Activated CD8-positive, alpha-beta T cell treated with anti-CD3 and anti-CD28 coated beads for 36 hours (primary cell): ENCODE measurements around the gene TMEM232. TPM values are rescaled to one million over a fixed set of nuclear protein-coding genes. Genes with fewer than 3 reads are reported as not detected.

ENCODE experiments used
- ATAC-seq: fragments of 200-7000 bp; cut with Tn5 transposase; one replicate; pipeline ENCODE4 v1.10.0; 2021; ENCODE audit warnings: mild to moderate bottlenecking, moderate library complexity
- CTCF ChIA-PET: fragments of 350-600 bp; sonication (Branson Sonifier 250); formaldehyde crosslinking; loops from one replicate; lab custom pipeline; 2021; ENCODE audit warnings: antibody characterized with exemption; lab: Charles Lee
- POLR2A ChIA-PET: fragments of 350-600 bp; sonication (Branson Sonifier 250); formaldehyde crosslinking; loops from one replicate; lab custom pipeline; 2021; ENCODE audit warnings: antibody characterized with exemption; lab: Charles Lee
- DNase-seq: peaks from one replicate; pipeline ENCODE4 v3.0.0-alpha.2; 2020
- H3K27ac Mint-ChIP-seq: one replicate; pipeline ENCODE4 v1.8.0; 2021; ENCODE audit warnings: mild to moderate bottlenecking, mixed read lengths
- H3K27me3 Mint-ChIP-seq: one replicate; pipeline ENCODE4 v1.8.0; 2021; ENCODE audit warnings: mixed read lengths
- H3K36me3 Mint-ChIP-seq: one replicate; pipeline ENCODE4 v1.8.0; 2021; ENCODE audit warnings: low read depth, mixed read lengths
- H3K4me1 Mint-ChIP-seq: one replicate; pipeline ENCODE4 v1.8.0; 2021; ENCODE audit warnings: low read depth, mixed read lengths
- H3K4me3 Mint-ChIP-seq: one replicate; pipeline ENCODE4 v1.8.0; 2021; ENCODE audit warnings: mild to moderate bottlenecking, moderate library complexity, mixed read lengths
- H3K9me3 Mint-ChIP-seq: one replicate; pipeline ENCODE4 v1.8.0; 2021; ENCODE audit warnings: mixed read lengths
- intact Hi-C: fragments of 100-400 bp; cut with micrococcal nuclease; formaldehyde crosslinking; loops from one replicate; pipeline ENCODE4 v1.10.0; 2022
- total RNA-seq, 2 experiments: library from RNA; stranded (reverse); gene quantifications; one replicate each; pipeline ENCODE4 v1.2.3, GENCODE V29; 2021
- TF ChIP-seq, protein P1 (sequence below): fragments of 200-600 bp; IDR thresholded peaks from one replicate; pipeline ENCODE4 v1.8.0; 2022; ENCODE audit warnings: antibody characterized with exemption, mild to moderate bottlenecking

Gene TMEM232
- total RNA-seq, 2 experiments from 2014 or later = 0.27 to 0.49 TPM

GRCh38 chr5:110458313-110458712, 268.2 kb downstream of the TMEM232 start:
- H3K4me1 Mint-ChIP-seq = no peaks in the 10 kb centered on the region
- H3K27ac Mint-ChIP-seq = no peak overlapping the region
- H3K9me3 Mint-ChIP-seq = no peaks in the 10 kb centered on the region
- no peak for DNase-seq
- intact Hi-C loops = no loop called here
- H3K4me3 Mint-ChIP-seq = no peak overlapping the region
- no peaks in the 10 kb centered on the region for H3K36me3 Mint-ChIP-seq
- POLR2A ChIA-PET = no interaction called here
- no peaks in the 10 kb centered on the region for H3K27me3 Mint-ChIP-seq
- no peak for ATAC-seq
- CTCF ChIA-PET = no interaction called here
- TF ChIP-seq, protein P1, sequence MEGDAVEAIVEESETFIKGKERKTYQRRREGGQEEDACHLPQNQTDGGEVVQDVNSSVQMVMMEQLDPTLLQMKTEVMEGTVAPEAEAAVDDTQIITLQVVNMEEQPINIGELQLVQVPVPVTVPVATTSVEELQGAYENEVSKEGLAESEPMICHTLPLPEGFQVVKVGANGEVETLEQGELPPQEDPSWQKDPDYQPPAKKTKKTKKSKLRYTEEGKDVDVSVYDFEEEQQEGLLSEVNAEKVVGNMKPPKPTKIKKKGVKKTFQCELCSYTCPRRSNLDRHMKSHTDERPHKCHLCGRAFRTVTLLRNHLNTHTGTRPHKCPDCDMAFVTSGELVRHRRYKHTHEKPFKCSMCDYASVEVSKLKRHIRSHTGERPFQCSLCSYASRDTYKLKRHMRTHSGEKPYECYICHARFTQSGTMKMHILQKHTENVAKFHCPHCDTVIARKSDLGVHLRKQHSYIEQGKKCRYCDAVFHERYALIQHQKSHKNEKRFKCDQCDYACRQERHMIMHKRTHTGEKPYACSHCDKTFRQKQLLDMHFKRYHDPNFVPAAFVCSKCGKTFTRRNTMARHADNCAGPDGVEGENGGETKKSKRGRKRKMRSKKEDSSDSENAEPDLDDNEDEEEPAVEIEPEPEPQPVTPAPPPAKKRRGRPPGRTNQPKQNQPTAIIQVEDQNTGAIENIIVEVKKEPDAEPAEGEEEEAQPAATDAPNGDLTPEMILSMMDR = no peak

DNA sequence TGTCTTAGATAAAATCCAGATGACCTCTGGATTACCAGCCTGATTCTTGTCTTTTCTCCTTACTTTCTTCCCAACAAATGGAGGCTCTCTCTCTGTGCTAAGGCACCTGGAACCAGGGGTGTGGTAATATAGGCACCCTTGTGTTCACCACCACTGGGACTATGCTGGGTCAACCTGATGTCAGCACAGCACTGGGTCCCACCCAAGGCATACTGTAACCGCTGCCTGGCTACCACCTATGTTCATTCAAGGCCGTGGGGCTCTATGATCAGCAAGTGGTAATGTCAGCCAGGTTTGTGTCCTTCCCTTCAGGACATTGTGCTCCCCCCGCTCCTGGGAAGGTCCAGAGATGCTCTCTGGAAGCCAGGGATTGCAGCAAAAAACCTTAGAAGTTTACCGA, 283.6 kb downstream of the TMEM232 start:
- no peaks in the 10 kb centered on the region for H3K4me1 Mint-ChIP-seq
- H3K9me3 Mint-ChIP-seq = no peaks in the 10 kb centered on the region
- no peak overlapping the region for H3K4me3 Mint-ChIP-seq
- TF ChIP-seq, protein P1 = no peak
- H3K36me3 Mint-ChIP-seq = no peaks in the 10 kb centered on the region
- H3K27ac Mint-ChIP-seq = no peak overlapping the region
- CTCF ChIA-PET = no interaction called here
- H3K27me3 Mint-ChIP-seq = no peaks in the 10 kb centered on the region
- DNase-seq (no peak), ATAC-seq (no peak)
- POLR2A ChIA-PET = no interaction called here
- intact Hi-C loops = loop anchor here (5.0 kb wide), 1 partner anchor 184 kb away; no protein-coding TSS in a partner anchor

DNA sequence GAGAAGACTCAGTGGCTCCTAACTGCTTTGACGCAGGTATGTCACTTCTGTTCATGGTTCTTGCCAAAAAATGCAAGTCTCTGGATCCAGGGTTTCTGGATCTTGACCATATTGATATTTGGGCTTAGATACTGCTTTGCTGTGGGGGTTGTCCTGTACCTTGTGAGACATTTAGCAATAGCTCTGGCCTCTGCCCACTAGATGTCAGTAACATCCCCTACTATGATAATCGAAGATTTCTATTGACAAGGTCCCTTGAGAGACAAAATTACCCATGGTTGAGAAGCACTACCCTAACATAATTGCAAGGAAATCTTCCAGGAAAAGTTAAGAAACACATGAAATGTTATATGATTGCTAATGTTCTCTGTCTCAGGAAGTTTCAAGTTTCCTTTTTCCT, 285.4 kb downstream of the TMEM232 start:
- intact Hi-C loops = loop anchor here (5.0 kb wide), 1 partner anchor 186 kb away; no protein-coding TSS in a partner anchor
- Mint-ChIP-seq H3K27me3 (no peaks in the 10 kb centered on the region), H3K9me3 (no peaks in the 10 kb centered on the region), H3K27ac (no peak overlapping the region), H3K4me1 (no peaks in the 10 kb centered on the region), H3K36me3 (no peaks in the 10 kb centered on the region), H3K4me3 (no peak overlapping the region)
- TF ChIP-seq, protein P1 = no peak
- no peak for ATAC-seq
- POLR2A ChIA-PET = no interaction called here
- DNase-seq = peak; percentile 18
- CTCF ChIA-PET = interaction anchor here (1.0 kb wide), 1 partner anchor 186 kb away, joined by 4 read pairs; no protein-coding TSS in a partner anchor

DNA sequence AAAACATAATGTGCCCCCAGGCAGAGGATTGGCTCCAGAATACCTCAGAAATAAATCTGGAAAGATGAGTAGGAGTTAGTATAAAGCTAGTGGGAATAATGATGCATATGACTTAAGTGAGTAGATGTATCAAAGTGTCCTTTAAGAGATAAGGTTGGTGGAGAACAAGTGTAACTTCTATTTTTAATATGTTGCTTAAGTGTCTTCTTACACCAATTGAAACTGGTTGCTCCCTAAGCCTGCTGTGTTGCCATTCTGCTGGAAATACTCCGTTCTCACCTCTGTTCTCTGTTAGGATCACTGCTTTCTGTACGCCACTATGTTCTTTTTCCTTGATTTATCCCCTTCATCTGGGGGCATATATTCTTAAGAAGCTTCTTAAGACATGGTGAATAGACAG, 286.4 kb downstream of the TMEM232 start:
- Mint-ChIP-seq H3K27ac (no peak overlapping the region), H3K4me1 (no peaks in the 10 kb centered on the region), H3K9me3 (no peaks in the 10 kb centered on the region), H3K36me3 (no peaks in the 10 kb centered on the region), H3K4me3 (no peak overlapping the region), H3K27me3 (no peaks in the 10 kb centered on the region)
- intact Hi-C loops = loop anchor here (5.0 kb wide), 1 partner anchor 187 kb away; no protein-coding TSS in a partner anchor
- ChIA-PET POLR2A (interaction anchor here (0.6 kb wide), 1 partner anchor 857 kb away, joined by 3 read pairs; no protein-coding TSS in a partner anchor), CTCF (interaction anchor here (1.0 kb wide), 1 partner anchor 187 kb away, joined by 4 read pairs; no protein-coding TSS in a partner anchor)
- no peak for ATAC-seq
- TF ChIP-seq, protein P1 = no peak
- DNase-seq = no peak

- ChIA-PET CTCF (no interaction called here), POLR2A (no interaction called here)
- Mint-ChIP-seq H3K36me3 (no peaks in the 10 kb centered on the region), H3K9me3 (no peaks in the 10 kb centered on the region), H3K27me3 (no peaks in the 10 kb centered on the region), H3K4me1 (no peaks in the 10 kb centered on the region), H3K27ac (no peak overlapping the region), H3K4me3 (no peak overlapping the region)
- ATAC-seq (no peak), DNase-seq (no peak)
- TF ChIP-seq, protein P1 = no peak
- intact Hi-C loops = no loop called here
These were observed 287.2 kb downstream of the TMEM232 start for GRCh38 chr5:110439296-110439695.
